Measurements from ENCODE around the gene AHCYL2. TPM values are rescaled to one million over a fixed set of nuclear protein-coding genes. Genes with fewer than 3 reads are reported as not detected.
A peak's percentile ranks its signal among the peaks of the same experiment; 100 is the strongest.

Gene AHCYL2
- total RNA-seq, 2 donors from 2014 or later: 14.3 to 51.9 TPM

DNA sequence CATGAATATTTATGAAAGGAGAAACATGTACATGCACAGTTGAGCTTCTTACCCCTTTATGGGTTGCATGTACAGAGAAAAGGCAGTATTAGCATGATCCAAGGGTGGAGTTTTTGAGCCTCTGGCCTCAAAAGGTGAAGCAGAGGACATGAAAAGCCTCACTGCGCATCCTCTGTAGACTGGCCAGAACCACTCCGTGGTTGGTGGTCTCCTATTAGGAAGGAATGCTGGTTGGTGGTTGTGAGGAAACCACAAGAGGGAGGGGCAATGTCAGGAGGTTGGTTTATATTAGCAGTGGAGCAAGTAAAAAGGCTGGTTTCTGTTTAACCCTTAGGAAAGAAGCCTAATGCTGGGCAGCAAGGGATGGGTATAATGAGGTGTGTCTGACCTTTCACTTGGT lies 37.5 kb downstream of the AHCYL2 start:
- DNase-seq (ENCODE audit: low spot score in 2 of 2): no peak
- no peaks in the 10 kb centered on the region for H3K36me3 Mint-ChIP-seq
- no peak for ATAC-seq
- peak overlapping the region in 1 of 2 donors; percentile 8 for H3K27ac Mint-ChIP-seq
- no peaks in the 10 kb centered on the region for H3K9me3 Mint-ChIP-seq

DNA sequence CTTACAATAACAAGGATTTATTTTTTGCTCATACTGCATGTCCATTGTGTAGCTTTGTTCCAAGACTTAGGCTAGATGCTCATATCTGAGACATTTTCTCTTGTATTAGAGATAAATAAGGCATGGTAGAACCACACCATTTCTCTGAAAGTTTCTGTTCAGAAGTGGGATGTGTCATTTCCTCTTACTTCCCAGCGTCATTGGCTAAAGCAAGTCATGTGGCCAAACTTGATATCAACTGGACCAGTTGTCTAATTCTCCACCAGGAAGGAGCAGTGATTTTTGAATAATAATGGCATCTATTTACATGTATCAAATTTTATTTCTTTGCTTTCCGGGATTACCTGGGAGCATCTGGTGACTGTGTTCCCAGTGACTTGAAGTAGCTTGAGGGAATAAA lies 38.3 kb downstream of the AHCYL2 start:
- H3K36me3 Mint-ChIP-seq: no peaks in the 10 kb centered on the region
- H3K9me3 Mint-ChIP-seq: no peaks in the 10 kb centered on the region
- peak in 1 of 2 donors; percentile 28 for ATAC-seq
- no peak for DNase-seq (ENCODE audit: low spot score in 2 of 2)
- no peak overlapping the region for H3K27ac Mint-ChIP-seq

DNA sequence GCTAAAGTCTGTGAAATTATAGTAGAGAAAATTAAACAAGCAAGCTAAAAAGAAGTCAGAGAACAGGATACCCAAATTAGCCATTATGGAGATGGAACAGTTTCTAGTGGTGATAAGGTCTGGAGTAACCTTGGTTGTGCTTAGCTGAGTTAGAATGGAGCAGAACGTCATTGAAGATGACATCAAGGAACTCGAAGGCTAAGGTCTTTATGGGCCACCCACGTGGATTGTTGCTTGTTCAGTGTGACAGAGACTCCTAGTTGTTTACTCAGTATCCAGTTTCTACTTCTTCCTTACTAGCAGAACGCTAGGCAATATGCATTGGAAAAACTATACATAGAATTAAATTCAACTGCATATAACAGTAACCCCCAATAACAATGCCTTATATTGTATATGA lies 39.7 kb downstream of the AHCYL2 start:
- no peak overlapping the region for H3K27ac Mint-ChIP-seq

DNA sequence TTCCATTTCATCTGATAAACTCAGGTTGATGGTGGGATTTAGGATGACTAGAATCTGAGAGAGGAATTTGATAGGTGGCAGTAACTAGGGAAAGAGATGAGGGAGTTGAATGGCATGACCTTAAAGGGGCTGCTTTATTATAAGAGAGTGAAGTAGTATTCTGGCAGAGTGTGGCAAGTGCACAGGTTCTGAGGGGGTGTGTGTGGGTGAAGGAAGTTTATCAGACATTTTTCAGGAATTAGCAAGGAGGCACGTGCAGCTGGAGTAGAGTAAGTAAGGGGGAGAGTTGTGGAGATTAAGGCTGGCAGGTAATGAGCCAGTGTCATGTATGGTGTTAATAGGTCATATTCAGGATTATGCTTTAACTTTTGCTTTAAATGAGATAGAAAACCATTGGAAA lies 40.5 kb downstream of the AHCYL2 start:
- DNase-seq (ENCODE audit: low spot score in 2 of 2) (no peak), ATAC-seq (no peak)
- Mint-ChIP-seq H3K36me3 (no peaks in the 10 kb centered on the region), H3K9me3 (no peaks in the 10 kb centered on the region), H3K27ac (no peak overlapping the region)

More for the DNA sequence above, 39.7 kb downstream of the AHCYL2 start:
- DNase-seq (ENCODE audit: low spot score in 2 of 2) (no peak), ATAC-seq (no peak)
- no peaks in the 10 kb centered on the region for H3K36me3 Mint-ChIP-seq
- no peaks in the 10 kb centered on the region for H3K9me3 Mint-ChIP-seq

DNA sequence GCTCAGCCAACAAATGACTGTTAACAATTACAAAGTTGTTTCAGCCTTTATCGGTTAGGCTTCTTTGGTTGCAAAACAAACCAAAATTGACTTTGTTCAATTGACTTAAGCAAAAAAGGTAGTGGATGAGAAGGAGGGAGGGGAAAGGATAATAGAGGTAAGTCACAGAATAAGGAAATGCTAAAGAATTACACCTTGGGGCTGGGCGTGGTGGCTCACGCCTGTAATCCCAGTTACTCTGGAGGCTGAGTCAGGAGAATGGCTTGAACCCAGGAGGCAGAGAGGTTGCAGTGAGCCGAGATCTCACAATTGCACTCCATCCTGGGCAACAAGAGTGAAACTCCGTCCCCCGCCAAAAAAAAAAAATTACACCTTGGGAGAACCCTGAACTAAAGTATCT lies 41.4 kb downstream of the AHCYL2 start:
- Mint-ChIP-seq H3K27ac (no peak overlapping the region), H3K36me3 (no peaks in the 10 kb centered on the region), H3K9me3 (no peaks in the 10 kb centered on the region)
- DNase-seq (ENCODE audit: low spot score in 2 of 2) (no peak), ATAC-seq (no peak)

DNA sequence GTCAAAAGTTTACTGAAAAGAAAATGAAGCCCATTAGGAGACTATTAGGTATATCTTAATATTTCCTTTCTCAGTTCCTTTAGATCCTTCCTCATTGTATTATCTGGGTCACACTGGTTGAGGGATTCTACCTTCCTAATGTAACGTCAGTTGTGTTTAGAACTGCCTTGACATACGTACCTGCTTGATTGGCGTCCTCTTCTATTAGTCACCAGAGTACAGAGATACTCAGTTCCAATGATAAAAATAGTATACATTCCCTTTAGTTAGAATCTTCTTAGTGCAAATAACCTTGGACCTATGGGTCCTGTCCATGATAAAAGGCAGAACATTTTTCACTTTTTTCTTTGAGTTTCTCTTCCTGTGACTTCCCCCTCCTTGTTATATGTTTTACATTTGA lies 45.2 kb downstream of the AHCYL2 start:
- DNase-seq (ENCODE audit: low spot score in 2 of 2): no peak
- no peak for ATAC-seq
- H3K36me3 Mint-ChIP-seq: peaks cover 0 to 8% of the 10 kb centered on the region in 2 donors
- H3K27ac Mint-ChIP-seq: no peak overlapping the region
- H3K9me3 Mint-ChIP-seq: no peaks in the 10 kb centered on the region

DNA sequence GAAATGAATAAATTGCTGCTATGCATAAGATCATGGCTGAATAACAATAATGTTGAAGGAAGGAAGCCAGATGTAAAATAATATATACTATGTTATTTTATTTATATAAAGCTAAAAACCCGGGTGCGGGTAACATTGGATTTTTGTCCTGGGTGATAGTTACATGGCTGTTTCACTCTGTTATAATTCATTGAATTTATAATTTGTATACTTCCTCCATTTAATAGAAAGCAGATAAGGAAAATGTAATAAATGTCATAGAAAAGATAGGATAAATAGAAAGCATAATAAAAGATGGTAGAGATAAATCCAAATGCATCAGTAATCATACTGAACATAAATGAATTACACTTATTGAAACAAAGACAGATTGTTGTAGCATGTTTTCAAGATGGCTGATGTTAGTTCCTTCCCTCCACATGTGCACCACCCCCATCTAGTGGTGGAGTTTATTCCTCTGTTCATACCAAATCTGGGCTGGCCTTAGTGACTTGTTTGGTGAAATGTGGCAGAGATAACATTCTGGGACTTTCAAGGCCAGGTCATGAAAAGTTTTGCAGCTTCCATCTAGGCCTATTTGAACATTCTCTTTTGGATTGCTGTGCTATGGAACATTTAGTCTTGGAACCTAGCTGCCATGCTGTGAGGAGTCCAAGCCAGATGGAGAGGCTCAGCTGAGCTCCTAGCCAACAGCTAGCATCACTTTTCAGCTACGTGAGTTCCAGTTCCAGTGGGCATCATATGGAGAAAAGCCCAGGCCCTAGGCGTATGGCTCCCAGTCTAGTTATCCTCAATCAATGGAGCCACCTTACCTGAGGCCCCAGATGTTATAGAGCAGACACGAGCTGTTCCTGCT lies 46.9 kb downstream of the AHCYL2 start:
- Mint-ChIP-seq H3K36me3 (peaks cover 0 to 8% of the 10 kb centered on the region in 2 donors), H3K27ac (peak overlapping the region in 1 of 2 donors; percentile 44), H3K9me3 (no peaks in the 10 kb centered on the region)
- ATAC-seq (peak; percentile 90 to 94), DNase-seq (ENCODE audit: low spot score in 2 of 2) (peak in 1 of 2 donors; percentile 75)

DNA sequence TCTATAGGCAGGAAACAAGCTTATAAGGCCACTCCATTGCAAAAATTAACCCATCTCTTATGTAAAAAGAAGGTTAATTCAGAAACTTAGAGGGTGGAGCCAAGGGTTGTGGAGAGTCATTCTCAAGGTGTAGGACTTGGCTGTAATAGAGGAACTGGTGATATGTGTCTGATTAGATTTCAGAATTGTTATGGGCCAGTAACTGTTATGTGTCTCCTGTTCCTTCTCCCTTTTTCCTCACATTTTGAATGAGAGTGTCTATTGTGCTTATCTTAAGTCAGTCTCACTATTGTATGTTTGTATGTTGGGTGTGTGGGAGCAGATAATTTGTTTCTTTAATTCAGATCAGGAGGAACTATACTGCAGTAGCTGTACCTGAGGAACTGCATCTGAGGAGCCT lies 49.1 kb downstream of the AHCYL2 start:
- H3K36me3 Mint-ChIP-seq: peaks cover 0 to 8% of the 10 kb centered on the region in 2 donors
- ATAC-seq: no peak
- no peak overlapping the region for H3K27ac Mint-ChIP-seq
- no peak for DNase-seq (ENCODE audit: low spot score in 2 of 2)
- H3K9me3 Mint-ChIP-seq: no peaks in the 10 kb centered on the region

DNA sequence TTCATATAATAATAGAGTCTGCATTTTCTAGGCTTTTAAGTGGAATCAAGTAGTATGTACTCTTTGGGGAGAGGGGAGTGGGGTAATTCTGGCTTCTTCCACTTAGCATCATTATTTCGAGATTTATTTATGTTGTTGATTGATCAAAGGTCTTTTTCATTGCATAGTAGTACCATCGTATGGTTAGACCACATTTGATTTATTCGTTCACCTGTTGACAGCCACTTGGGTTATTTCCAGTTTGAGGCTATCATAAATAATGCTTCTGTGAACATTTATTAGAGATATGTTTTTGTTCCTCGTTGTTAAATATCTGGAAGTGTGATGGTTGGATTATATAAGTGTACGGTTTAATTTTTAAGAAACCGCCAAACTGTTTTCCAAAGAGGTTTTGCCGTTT lies 52.8 kb downstream of the AHCYL2 start:
- Mint-ChIP-seq H3K9me3 (no peaks in the 10 kb centered on the region), H3K27ac (no peak overlapping the region), H3K36me3 (peaks cover 0 to 8% of the 10 kb centered on the region in 2 donors)
- ATAC-seq: no peak
- no peak for DNase-seq (ENCODE audit: low spot score in 2 of 2)

DNA sequence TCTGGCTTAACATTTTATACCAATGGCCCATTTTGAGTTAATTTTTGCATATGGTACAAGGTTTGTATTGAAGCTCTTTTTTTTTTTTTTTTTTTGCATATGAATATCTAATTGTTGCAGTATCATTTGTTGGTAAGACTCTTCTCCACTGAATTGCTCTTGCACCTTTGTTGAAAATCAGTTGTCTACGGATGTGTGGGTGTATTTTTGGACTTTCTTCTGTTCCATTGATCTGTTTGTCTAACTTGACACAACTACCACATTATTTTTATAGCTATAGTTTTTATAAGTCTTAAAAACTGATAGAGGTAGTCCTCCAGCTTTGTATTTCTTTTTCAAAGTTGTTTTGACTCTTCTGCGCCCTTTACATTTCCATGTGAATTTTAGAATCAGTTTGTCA lies 53.9 kb downstream of the AHCYL2 start:
- H3K36me3 Mint-ChIP-seq: peaks cover 0 to 8% of the 10 kb centered on the region in 2 donors
- no peak for ATAC-seq

DNA sequence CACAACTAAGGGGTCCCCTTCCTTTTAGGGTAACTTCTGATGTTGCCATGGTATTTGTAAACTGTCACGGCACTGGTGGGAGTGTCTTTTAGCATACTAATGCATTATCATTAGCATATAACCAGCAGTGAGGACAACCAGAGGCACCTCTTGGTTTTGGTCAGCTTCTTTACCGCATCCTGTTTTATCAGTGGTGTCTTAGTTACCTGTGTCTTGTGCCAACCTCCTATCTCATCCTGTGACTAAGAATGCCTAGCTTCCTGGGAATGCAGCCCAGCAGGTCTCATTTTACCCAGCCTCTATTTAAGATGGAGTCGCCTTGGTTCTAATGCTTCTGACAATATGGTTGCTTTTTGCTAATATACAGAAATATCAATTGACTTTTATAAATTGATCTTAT lies 54.9 kb downstream of the AHCYL2 start:
- DNase-seq (ENCODE audit: low spot score in 2 of 2): no peak
- H3K27ac Mint-ChIP-seq: no peak overlapping the region
- no peaks in the 10 kb centered on the region for H3K9me3 Mint-ChIP-seq
- H3K36me3 Mint-ChIP-seq: no peaks in the 10 kb centered on the region
- peak in 1 of 2 donors; percentile 26 for ATAC-seq

More for the DNA sequence above, 53.9 kb downstream of the AHCYL2 start:
- Mint-ChIP-seq H3K27ac (no peak overlapping the region), H3K9me3 (no peaks in the 10 kb centered on the region)
- DNase-seq (ENCODE audit: low spot score in 2 of 2): no peak

DNA sequence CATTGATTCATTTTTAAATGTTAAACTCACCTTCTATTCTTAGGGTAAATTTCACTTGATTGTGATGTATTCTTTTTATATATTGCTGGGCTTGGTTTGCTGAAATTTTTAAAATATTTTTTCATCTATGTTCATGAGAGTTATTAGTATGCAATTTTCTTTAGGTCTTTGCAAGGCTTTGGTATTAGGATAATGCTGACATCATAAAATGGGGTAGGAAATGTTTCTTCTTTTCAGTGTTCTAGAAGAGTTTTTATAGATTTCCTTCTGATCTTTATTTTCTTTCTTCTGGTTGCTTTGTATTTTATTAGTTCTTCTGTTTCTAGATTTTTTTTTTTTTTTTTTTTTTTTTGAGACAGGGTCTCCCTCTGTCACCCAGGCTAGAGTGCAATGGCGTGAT lies 56.3 kb downstream of the AHCYL2 start:
- no peak for ATAC-seq
- H3K9me3 Mint-ChIP-seq: no peaks in the 10 kb centered on the region
- DNase-seq (ENCODE audit: low spot score in 2 of 2): no peak
- peak overlapping the region in 1 of 2 donors; percentile 45 for H3K27ac Mint-ChIP-seq
- no peaks in the 10 kb centered on the region for H3K36me3 Mint-ChIP-seq

DNA sequence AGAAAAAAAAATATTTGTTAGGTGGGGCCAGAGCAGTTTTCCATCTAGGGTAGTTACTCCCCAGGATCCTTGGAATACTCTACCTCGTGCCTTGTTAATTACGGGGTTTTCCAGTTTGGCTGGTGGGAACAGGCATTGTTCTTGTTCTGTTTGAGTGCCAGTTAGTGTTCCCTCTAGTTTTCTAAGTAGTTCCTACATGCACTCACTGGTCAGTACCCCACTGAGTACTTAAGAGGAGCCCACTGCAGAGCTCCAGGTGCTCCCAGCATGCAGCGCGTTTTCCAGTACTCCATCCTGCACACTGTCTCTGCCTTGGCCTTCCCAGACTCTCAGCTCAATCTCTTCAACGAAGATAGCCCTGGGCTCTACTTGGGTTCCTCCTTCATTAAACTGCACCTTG lies 58.0 kb downstream of the AHCYL2 start:
- H3K27ac Mint-ChIP-seq: no peak overlapping the region
- H3K9me3 Mint-ChIP-seq: no peaks in the 10 kb centered on the region
- ATAC-seq: no peak
- DNase-seq (ENCODE audit: low spot score in 2 of 2): no peak
- no peaks in the 10 kb centered on the region for H3K36me3 Mint-ChIP-seq

DNA sequence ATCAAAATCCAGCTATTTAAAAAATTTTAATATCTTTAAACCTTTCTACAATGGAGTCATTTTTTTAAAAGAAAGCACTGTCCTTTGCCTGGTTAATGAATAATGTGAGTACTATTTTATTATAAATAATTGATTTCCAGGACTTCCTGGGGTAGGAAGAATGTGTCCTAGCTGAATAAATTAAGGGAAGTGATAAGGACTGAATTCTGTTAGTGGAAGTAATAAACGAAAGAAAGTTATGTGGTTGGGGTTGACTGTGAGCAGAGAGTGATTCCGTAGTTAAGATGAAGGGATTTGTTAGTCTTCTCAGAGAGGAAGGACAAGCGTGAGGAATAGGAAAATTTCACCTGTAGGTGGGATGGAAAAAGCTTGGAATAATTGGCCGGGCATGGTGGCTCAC lies 59.1 kb downstream of the AHCYL2 start:
- no peaks in the 10 kb centered on the region for H3K36me3 Mint-ChIP-seq
- DNase-seq (ENCODE audit: low spot score in 2 of 2): no peak
- no peak for ATAC-seq
- H3K9me3 Mint-ChIP-seq: no peaks in the 10 kb centered on the region
- no peak overlapping the region for H3K27ac Mint-ChIP-seq

DNA sequence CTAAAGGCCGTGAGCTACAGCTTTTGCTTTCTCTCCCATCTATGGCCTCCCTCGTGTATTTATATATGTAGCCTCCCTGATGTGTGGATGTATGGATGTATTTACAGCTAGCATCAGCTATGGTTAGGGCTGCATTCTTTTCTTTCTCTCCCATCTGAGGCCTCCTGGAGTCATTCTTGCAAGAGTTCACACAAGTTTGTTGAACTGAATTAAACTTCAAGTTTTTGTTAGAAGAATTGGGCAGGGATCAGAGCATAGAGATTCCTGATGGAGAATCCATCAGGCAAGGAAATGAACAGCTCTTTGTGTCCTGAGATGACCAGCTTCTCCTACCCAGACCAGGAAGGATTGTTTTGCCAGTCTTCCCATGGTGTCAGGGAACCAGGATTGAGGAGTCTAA lies 60.3 kb downstream of the AHCYL2 start:
- Mint-ChIP-seq H3K36me3 (no peaks in the 10 kb centered on the region), H3K9me3 (no peaks in the 10 kb centered on the region), H3K27ac (no peak overlapping the region)
- ATAC-seq (no peak), DNase-seq (ENCODE audit: low spot score in 2 of 2) (no peak)

DNA sequence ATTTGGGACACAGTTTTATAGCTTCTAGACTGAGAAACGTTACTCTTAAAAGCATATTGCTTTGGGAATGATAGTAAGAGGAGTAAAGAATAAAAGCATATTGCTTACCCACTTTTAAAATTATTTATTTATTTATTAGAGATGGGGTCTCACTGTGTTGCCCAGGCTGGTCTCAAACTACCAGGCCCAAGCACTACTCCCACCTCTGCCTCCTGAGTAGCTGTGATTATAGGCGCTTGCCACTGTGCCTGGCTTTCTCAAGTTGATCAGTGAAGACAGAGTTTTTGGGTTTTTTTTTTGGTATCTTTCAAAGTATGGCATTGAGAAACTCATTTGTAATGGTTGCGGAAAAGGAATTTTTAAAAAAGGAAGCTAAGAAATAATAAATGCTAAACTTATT lies 68.0 kb downstream of the AHCYL2 start:
- ATAC-seq (no peak), DNase-seq (ENCODE audit: low spot score in 2 of 2) (no peak)
- no peaks in the 10 kb centered on the region for H3K9me3 Mint-ChIP-seq
- H3K27ac Mint-ChIP-seq: no peak overlapping the region
- no peaks in the 10 kb centered on the region for H3K36me3 Mint-ChIP-seq

DNA sequence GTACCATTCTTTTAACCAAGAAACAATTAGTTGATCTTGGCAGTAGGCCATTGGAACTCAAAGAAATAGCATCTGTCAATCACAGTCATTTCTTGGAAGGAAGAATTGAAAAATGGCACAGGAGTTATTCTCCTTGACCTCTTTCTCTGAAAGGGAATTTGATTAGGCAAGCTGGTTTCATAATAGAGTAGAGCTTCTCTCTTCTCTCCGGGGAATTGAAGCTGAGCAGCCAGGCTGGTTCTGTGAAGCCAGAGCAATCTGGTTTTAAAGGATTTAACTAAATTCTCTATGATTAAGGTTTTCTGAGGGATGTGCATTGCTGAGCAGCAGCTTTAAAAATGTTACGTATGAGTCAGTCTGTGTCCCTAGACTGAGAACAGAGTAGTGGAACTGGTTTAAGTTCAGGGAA lies 70.2 kb downstream of the AHCYL2 start:
- H3K36me3 Mint-ChIP-seq: no peaks in the 10 kb centered on the region
- no peak for DNase-seq (ENCODE audit: low spot score in 2 of 2)
- no peaks in the 10 kb centered on the region for H3K9me3 Mint-ChIP-seq
- no peak overlapping the region for H3K27ac Mint-ChIP-seq
- ATAC-seq: no peak

DNA sequence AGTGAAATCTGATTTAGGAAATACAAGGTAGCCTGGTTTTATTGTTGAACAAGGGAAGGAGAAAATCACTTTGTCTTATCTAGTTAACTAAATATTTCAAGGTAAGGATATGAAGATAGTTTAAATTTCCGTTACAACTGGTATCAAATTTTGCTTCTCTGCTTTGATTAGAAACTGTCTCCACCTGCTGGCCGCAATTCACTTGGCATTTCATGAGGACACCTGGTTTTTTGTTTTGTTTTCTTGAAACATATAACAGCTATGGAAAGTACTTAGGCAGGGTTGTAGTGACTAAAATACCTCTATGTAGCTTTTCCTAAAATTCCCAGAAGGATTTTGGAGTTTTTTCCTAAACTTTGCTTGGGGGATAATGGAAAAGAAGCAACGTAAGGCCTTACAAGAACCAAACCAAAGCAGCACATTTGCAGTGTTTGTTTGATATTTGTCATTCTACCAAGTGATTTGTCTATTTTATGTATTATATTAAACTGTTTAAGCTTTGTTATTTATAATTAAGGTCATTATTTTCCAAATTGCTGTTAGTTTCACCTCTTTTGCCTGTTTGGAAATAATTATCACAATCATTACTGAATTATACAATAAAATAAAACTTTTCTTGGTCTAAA lies 73.6 kb downstream of the AHCYL2 start:
- Mint-ChIP-seq H3K9me3 (no peaks in the 10 kb centered on the region), H3K27ac (no peak overlapping the region), H3K36me3 (peaks cover 0 to 11% of the 10 kb centered on the region in 2 donors)
- no peak for ATAC-seq
- DNase-seq (ENCODE audit: low spot score in 2 of 2): peak in 1 of 2 donors; percentile 39

All from activated naive CD4-positive, alpha-beta T cell treated with anti-CD3 and anti-CD28 coated beads, Interleukin-2, amount 50 U/mL, for 72 hours (primary cell).